ENCODE results near the gene LAMC3.

- TF ChIP-seq CTCF (conservative IDR thresholded peaks at IDR 0.05; ENCODE audit: low read length) (no peak), EZH2phosphoT487 (IDR thresholded peaks at IDR 0.05; ENCODE audit: borderline replicate concordance, low read depth, low read length) (no peak)
These were observed 39.8 kb downstream of the LAMC3 start for GRCh38 chr9:131048820-131049219.
